GM03348 (cell line): Measurements from ENCODE around the gene SLC25A1.
"Not testable (repeated sequence)": the region's sequence is repeated elsewhere in the genome, so short reads cannot be mapped to it uniquely, and the experiment has no call there.

Experiments
- DNase-seq: peaks from one replicate; pipeline ENCODE4 v3.0.0; 2012; ENCODE audit warnings: low spot score

The SLC25A1 gene

GRCh38 chr22:19204640-19205039 is 26.1 kb upstream of the SLC25A1 start:
- DNase-seq, result no peak

- no peak for DNase-seq
These were observed 25.3 kb upstream of the SLC25A1 start for GRCh38 chr22:19203834-19204233.

GRCh38 chr22:19202799-19203186 is 24.3 kb upstream of the SLC25A1 start:
- DNase-seq, result not testable (repeated sequence)

- DNase-seq, result no peak
These were observed 23.6 kb upstream of the SLC25A1 start for GRCh38 chr22:19201869-19202798.

GRCh38 chr22:19201130-19201868 is 22.8 kb upstream of the SLC25A1 start:
- DNase-seq, result no peak

- no peak for DNase-seq
These were observed 20.9 kb upstream of the SLC25A1 start for GRCh38 chr22:19199479-19199878.

- DNase-seq, result no peak
These were observed 19.7 kb upstream of the SLC25A1 start for GRCh38 chr22:19197997-19198865.

GRCh38 chr22:19196841-19197612 is 18.5 kb upstream of the SLC25A1 start:
- DNase-seq, result no peak

- no peak for DNase-seq
These were observed 17.5 kb upstream of the SLC25A1 start for GRCh38 chr22:19195796-19196731.

GRCh38 chr22:19194766-19195536 is 16.4 kb upstream of the SLC25A1 start:
- DNase-seq, result no peak

- no peak for DNase-seq
These were observed 15.3 kb upstream of the SLC25A1 start for GRCh38 chr22:19193879-19194278.

GRCh38 chr22:19187716-19188563 is 9.4 kb upstream of the SLC25A1 start:
- DNase-seq, result no peak

GRCh38 chr22:19184276-19184997 is 5.9 kb upstream of the SLC25A1 start:
- no peak for DNase-seq

GRCh38 chr22:19183216-19183615 is 4.7 kb upstream of the SLC25A1 start:
- DNase-seq, result no peak

GRCh38 chr22:19182472-19183157 is 4.1 kb upstream of the SLC25A1 start:
- DNase-seq, result no peak

GRCh38 chr22:19181786-19182471 is 3.4 kb upstream of the SLC25A1 start:
- DNase-seq, result no peak
